Pulmonary artery endothelial cell (primary cell): ENCODE measurements around the gene ZBTB45. TPM values are rescaled to one million over a fixed set of nuclear protein-coding genes. Genes with fewer than 3 reads are reported as not detected.

Source experiments
- DNase-seq: peaks from one replicate; pipeline ENCODE4 v3.0.0-alpha.2; 2011; ENCODE audit warnings: low read depth, low spot score
- total RNA-seq: library from RNA; depleted of rRNA; stranded (reverse); fragments of >200 nt; gene quantifications from 2 replicates; pipeline ENCODE4 v1.2.3, GENCODE V29; 2014

The ZBTB45 gene
- 6.0 and 6.5 TPM in 2 replicates for total RNA-seq

DNA sequence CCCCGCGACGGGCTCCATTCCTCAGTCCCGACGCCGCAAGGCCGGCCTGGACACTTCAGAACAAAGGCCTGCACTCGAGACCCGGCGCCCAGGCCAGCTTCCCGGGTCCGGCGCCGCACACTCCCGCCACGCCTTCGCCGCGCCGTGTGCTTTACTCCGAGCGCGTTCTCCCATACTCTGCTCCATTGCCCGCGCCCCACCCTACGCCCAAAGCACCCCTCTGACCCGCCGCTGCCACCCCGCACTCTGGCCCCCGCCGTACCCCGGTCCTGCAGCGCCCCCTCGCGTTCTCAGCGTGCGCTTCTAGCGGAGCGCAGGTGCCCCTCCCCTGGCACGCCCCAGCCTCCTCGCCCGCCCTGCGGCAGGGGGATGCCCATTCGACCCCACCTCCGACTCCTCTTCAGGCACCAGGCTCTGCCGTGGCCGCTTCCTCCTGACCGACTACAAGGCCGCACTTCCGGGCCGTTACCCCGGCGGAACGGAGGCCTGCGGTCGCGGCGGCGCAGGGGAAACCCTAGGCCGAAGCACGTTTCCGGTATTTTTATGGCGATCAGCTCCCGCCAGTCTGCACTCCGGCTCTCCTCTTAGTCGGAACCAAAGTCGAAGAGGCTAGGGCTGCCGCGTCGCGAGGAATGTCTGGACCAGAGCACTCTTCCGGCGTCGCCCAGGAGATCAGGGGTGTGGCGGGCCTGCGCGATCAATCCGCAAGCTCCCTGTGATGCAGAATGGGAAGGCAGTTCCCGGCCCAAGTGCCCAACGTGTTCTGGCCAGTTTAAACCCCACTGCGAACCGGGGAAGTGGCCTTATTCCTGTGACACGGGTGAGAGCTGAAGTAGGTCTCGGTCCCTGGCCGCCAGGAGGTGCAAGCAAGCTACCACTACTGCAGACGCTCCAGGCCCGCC, at the start of gene ZBTB45:
Gene ZBTB45, minus strand, starts transcription at position 456 of the 902 bp plus-strand sequence. CDS start 2,137 bp downstream, outside the sequence.
- peak; percentile 82 for DNase-seq

DNA sequence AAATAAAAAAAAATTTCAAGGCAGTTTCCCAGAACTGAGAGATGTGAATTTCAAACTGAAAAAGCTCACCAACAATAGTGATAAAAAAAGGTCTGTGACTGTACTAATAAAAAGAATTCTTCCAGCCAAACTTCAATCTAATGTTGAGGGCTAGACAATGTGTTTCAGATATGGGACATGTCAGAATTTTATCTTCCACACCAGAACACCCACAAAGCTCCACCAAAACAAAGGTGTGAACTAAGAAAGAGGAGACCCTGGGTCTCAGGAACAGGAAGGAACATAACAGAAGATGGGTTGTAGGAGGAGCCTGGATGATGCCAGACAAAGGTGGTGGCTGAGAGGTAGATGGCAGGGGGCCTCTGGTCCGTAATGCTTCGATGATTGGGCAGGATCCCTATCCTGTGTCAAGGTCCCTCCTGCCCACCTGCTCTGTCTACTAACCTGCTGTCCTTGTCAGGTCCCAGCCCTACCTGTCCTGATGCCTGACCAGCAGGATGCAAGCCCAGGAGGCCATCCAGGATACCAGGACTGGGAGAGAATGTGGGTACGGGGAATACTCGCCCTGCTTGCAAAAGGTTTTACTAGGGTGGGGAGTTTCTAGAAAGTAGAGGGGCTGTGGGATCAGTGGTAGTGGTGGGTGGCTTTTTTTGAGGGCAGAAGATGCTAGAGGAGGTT, 49.0 kb upstream of the ZBTB45 start:
- no peak for DNase-seq

- no peak for DNase-seq
These were observed 47.4 kb upstream of the ZBTB45 start for GRCh38 chr19:58566989-58567388.

DNA sequence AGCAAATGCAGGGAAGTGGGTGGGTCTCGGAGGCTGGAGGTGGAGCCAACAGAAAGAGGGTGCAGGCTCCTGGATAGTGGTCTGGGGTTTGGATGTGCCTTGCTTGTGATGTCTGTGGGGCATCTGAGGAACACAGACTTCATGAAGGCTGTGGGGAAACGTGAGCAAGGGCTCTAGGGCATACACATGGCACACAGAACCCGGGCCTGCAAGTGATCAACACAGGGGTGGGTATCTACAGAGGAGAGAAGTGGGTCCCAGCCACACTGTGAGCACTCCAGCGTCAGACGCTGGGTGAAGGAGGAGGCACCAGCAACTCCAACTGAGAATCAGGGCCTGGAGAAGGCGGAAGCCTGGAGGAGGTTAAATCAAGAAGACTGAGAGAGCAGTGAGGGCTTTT, 44.2 kb upstream of the ZBTB45 start:
- DNase-seq = no peak

- no peak for DNase-seq
These were observed 43.5 kb upstream of the ZBTB45 start for GRCh38 chr19:58563034-58563573.

GRCh38 chr19:58562122-58563033, 42.8 kb upstream of the ZBTB45 start:
- DNase-seq = no peak

GRCh38 chr19:58561373-58562121, 41.9 kb upstream of the ZBTB45 start:
- DNase-seq = no peak

GRCh38 chr19:58560921-58561320, 41.3 kb upstream of the ZBTB45 start:
- no peak for DNase-seq

GRCh38 chr19:58560007-58560887, 40.6 kb upstream of the ZBTB45 start:
- DNase-seq = no peak

DNA sequence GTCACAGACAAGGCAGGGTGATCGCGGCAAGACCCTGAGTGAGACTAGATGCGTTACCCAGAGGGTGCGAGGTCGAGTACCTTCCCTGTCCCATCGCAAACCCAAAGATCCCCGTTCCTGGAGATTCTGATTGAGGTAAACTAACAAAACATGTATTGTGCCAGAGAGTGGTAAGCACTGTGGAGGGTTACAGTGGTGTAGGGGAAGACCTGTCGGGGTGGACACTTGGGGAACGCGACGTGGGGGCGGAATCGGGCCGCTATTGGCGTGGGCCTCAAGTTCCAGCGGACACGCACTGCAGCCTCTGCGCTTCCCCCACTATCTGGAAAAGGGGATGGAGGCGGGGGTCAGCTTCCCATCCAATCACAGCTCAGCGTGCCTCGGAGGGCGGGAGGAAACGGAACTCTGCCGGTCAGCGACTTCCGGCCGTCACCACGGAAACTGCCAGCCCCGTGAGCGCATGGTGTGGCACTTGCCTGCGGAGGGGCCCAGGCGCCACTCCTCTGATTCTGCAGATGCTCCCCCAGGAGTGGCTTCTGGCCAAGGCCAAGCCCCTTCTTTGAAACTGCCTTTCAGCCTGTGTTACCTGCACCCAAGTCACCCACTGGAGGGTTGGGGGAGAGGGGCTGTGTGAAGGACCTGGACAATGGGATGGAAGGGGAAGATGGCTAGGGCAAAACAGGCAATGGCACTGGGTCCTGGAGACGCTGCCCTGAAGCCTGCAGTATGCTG, 39.8 kb upstream of the ZBTB45 start:
- peak; percentile 62 for DNase-seq

DNA sequence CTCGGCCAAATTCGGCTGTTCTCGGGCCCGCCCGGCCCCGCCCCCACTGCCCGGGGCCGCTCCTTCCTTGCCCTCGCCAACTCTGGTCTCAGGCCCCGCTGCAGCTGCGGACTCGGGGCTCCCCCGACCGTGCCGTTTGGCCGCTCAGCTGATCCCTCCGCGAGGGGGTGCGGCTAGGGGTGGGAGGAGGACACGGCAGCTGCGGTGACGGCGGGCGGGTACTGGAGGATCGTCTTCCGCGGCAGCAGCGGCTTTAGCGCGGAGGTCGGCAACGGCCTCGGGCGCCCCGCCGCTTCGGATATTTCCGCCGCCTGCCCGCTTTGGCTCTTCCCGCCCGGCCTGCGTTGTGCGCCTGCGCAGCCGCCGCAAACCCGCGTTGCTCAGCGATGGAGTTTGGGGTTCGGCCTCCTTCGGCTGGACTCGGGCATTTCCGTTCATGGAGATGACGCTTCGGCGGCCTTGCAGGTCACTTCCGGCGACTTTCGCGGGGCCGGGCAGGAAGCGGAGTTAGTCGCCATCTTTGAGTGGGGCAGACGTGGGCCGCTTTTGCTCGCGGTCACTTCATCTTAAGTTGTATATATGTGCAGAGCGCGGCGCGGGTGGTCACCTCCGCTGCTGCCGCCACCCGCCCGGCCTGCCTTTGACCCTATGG, 39.1 kb upstream of the ZBTB45 start:
- peak; percentile 89 for DNase-seq

GRCh38 chr19:58558066-58558622, 38.5 kb upstream of the ZBTB45 start, which contains the start of gene UBE2M:
Gene UBE2M, minus strand, starts transcription at chr19:58558611. Its CDS starts 230 bp downstream, at chr19:58558381.
- no peak for DNase-seq

- DNase-seq = no peak
These were observed 37.8 kb upstream of the ZBTB45 start for GRCh38 chr19:58557221-58558065.

DNA sequence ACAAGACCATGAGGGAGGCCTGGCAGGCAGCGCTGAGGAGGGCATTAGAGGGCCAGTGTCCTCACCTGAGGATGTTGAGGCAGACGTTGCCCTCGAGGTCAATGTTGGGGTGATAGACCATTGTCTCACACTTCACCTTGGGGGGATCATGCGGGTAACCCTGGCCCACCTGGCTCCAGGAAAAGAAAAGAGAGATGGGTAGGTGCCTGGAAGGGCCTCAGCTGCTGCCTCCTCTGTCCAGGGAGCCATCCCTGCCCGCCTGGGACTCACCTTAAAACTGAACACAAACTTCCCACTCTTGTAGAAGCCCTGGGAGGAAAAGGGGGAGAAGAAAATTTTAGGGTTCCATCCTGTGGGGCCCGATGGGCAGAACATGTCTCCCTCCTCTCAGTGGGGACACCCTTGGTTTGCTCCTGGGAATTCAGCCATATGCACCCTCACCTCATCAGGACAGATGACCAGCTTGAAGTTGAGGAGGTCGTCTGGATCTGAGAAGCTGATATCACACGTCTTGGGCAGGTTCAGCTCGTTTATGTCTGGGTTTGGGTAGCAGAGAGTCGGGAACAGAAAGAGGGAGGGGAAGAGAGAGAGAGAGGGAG, 37.1 kb upstream of the ZBTB45 start:
- no peak for DNase-seq

GRCh38 chr19:58555920-58556621, 36.5 kb upstream of the ZBTB45 start:
- DNase-seq = no peak

DNA sequence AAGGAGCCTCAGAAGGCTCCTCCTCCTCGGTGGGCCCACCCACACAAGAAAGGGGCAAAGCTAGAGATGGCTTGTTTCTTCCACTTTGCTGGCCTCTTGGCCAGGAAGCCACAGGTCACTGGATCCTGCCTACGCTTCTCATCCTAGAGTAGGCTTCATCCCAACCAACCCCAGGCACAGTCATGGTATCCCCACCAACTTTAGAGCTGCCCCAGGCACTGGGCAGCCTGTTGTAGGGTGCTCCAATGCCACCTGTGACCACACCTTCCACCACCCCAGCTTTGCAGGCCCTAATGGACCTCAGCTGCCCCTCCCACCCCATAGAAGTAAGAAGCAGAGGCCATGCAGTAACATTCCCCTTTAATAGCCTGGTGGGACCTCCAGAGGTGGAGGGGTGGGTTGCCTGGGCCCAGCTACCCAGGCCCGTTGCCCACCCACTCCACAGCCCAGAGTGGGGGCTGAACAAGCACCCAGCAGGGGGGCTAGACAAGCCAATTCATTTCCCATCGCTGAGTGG, 35.8 kb upstream of the ZBTB45 start:
- no peak for DNase-seq
